ENCODE measurements around the gene OR13J1.
"Not testable (repeated sequence)": the region's sequence is repeated elsewhere in the genome, so short reads cannot be mapped to it uniquely, and the experiment has no call there.

OR13J1 gene

GRCh38 chr9:35905051-35905781 is 35.0 kb upstream of the OR13J1 start:
- no peak for DNase-seq

GRCh38 chr9:35904338-35904737 is 34.1 kb upstream of the OR13J1 start:
- DNase-seq, result no peak

GRCh38 chr9:35903049-35903448 is 32.8 kb upstream of the OR13J1 start:
- DNase-seq, result peak in 3 of 51 donors; percentile 33 to 41 (median 34)

- no peak for DNase-seq
Observed at GRCh38 chr9:35899021-35899420, 28.8 kb upstream of the OR13J1 start.

- DNase-seq, result no peak
Observed at GRCh38 chr9:35898337-35898736, 28.1 kb upstream of the OR13J1 start.

GRCh38 chr9:35897376-35898099 is 27.3 kb upstream of the OR13J1 start:
- not testable (repeated sequence) for DNase-seq

GRCh38 chr9:35896570-35896969 is 26.4 kb upstream of the OR13J1 start:
- no peak for DNase-seq

- DNase-seq, result no peak
Observed at GRCh38 chr9:35892051-35892450, 21.9 kb upstream of the OR13J1 start.

GRCh38 chr9:35891646-35892045 is 21.4 kb upstream of the OR13J1 start:
- no peak for DNase-seq

GRCh38 chr9:35884908-35885307 is 14.7 kb upstream of the OR13J1 start:
- DNase-seq, result not testable (repeated sequence)

- DNase-seq, result no peak
Observed at GRCh38 chr9:35882996-35883395, 12.8 kb upstream of the OR13J1 start.

GRCh38 chr9:35882263-35882848 is 12.2 kb upstream of the OR13J1 start:
- DNase-seq, result peak in 45 of 51 donors; percentile 12 to 87 (median 63)

- no peak for DNase-seq
Observed at GRCh38 chr9:35872505-35872904, 2.3 kb upstream of the OR13J1 start.

- no peak for DNase-seq
Observed at GRCh38 chr9:35871545-35871944, 1.3 kb upstream of the OR13J1 start.

GRCh38 chr9:35869621-35870216 is 482 bp downstream of the OR13J1 start:
- no peak for DNase-seq

GRCh38 chr9:35868933-35869332 is 1.3 kb downstream of the OR13J1 start:
- DNase-seq, result no peak

GRCh38 chr9:35867538-35867937 is 2.7 kb downstream of the OR13J1 start:
- DNase-seq, result no peak

- DNase-seq, result no peak
Observed at GRCh38 chr9:35864695-35865255, 5.4 kb downstream of the OR13J1 start.

GRCh38 chr9:35863583-35863982 is 6.6 kb downstream of the OR13J1 start:
- no peak for DNase-seq

- DNase-seq, result no peak
Observed at GRCh38 chr9:35862328-35862727, 7.9 kb downstream of the OR13J1 start.

GRCh38 chr9:35861161-35861897 is 8.9 kb downstream of the OR13J1 start:
- no peak for DNase-seq
